Adrenal gland (tissue), 5 donors: ENCODE measurements around the gene VSTM2L.

Source experiments
- CTCF ChIP-seq, 6 experiments: fragments of 450-650 bp in 4 of 6; fragments of 200-600 bp in 2 of 6; sonication (generic) in 1 of 6; IDR thresholded peaks; 1 replicate in 5 of 6; 2 replicates in 1 of 6; pipeline versions ENCODE4 v1.5.1 to v1.8.0; 2016 to 2021; ENCODE audit warnings: antibody characterized with exemption in 6 of 6, mild to moderate bottlenecking in 2 of 6, moderate library complexity in 1 of 6
- POLR2A ChIP-seq, 2 donors: fragments of 450-650 bp; IDR thresholded peaks; one replicate each; pipeline ENCODE4 v1.6.1; 2017; ENCODE audit warnings: antibody characterized with exemption in 2 of 2, mild to moderate bottlenecking in 2 of 2, moderate library complexity in 1 of 2
- donor health status: DM: no; HTN: no; CAD: no.

GRCh38 chr20:37913567-37914366 lies 10.8 kb downstream of the VSTM2L start:
- TF ChIP-seq POLR2A (IDR thresholded peaks at IDR 0.05) = no peak
- no peak for TF ChIP-seq CTCF (IDR thresholded peaks at IDR 0.05)
